Stimulated activated CD4-positive, alpha-beta T cell treated with anti-CD3 and anti-CD28 coated beads, TNF-alpha, amount 100 ng/mL, for 24 hours (primary cell): ENCODE measurements around the gene WFIKKN1.

Experiments used
- DNase-seq, 3 experiments: peaks; one replicate each; pipeline ENCODE4 v3.0.0-alpha.2; 2020; ENCODE audit warnings: low read depth in 3 of 3

The WFIKKN1 gene

DNA sequence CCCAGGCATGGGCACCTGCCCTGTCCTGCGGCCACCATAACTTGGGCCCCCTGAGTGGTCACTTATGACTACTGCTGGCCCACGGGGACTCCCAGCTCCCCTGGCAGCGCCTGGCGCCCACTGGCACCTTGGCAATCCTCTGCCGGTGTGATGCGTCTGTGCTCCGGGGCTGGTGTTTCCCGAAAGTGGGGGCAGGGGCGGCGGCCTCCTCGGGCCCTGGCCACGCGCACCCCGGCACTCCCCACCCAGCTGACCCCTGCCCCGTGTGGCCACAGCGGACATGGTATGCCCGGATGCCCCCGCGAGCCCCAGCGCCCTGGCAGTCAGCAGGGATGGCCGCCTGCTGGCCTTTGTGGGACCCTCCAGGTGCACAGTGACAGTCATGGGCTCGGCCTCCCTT is 26.7 kb downstream of the WFIKKN1 start:
- no peak for DNase-seq

DNA sequence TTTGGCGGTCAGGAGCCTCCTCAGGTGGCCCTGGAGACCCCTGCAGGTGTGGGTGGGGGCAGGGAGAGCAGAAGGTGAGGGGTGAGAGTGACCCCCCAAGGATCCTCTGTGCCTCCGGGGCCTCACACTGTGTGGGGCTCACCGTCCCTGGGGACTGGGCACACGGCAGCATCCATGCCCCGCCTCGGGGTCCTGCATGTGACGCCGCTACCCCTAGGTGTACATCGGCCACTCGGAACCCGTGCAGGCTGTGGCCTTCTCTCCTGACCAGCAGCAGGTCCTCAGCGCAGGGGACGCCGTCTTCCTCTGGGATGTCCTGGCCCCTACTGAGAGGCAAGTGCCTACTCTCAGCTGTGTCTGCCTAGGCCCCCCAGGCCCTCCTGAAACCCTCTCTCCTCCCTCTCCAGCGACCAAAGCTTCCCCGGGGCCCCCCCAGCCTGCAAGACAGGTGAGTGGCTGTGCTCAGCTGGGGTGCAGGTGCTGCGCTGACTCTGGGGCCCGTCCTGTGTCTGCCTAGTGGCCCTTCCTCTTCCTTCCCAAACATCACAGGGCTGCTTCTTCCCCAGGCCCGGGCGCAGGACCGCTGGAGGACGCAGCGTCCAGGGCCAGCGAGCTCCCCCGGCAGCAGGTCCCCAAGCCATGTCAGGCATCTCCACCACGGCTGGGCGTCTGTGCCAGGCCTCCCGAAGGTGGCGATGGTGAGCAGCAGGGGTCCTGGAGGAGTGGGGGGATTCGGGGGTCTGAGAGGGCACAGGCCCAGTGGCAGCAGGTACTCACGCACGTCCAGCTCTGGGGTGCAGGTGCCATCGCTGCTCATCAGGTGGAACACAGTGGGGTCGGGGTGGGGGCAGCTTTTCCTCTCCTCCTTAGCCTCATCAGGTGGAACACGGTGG is 28.1 kb downstream of the WFIKKN1 start:
- no peak for DNase-seq

DNA sequence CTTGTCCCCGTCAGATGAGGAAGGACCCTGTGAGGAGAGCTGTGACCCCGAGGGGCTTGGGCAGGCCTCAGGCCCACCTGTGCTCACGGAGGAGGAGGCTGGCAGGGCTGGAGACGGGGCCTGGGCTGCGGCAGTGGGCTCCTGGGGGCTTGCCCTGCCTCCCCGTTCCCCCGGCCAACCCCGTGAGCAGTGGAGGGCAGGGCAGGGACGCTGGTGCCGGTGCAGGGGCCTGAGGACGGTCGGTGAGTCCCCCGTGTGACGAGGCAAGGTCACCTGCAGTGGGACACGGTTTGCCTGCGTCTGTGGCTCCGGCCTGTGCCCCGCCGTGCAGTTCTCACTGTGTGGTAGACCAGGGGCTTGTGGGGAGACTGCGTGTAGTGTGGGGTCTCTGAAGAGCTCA is 28.8 kb downstream of the WFIKKN1 start:
- DNase-seq, result no peak

- DNase-seq, result no peak
Observed at GRCh38 chr16:660132-660458, 29.3 kb downstream of the WFIKKN1 start.

DNA sequence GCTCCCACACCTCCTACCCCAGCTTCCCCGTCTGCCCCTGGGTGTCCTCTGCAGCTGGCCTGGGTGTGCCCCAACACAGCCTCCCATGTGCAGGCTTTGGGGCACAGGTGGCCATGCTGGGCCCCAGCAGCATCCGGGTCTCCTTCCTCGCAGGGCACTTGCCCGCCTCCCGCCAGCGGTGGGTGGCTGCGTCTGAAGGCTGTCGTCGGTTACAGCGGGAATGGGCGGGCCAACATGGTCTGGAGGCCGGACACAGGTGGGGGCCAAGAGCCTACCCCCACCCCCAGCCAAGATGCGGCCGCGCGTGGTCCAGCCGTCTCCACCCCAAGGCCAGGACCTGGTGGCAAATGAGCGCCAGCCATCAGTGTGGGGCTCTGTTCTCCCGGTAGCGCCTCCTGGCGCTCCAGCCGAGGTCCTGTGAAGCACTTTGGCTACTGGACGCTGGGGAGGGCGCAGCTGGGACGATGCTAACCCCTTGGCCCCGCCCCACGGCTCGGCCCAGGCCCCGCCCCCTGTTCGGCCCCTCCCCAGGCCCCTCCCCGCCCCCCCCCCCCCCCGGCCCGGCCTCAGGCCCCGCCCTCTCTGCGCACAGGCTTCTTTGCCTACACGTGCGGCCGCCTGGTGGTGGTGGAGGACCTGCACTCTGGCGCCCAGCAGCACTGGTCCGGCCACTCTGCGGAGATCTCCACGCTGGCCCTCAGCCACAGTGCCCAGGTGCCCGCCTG is 29.8 kb downstream of the WFIKKN1 start:
- DNase-seq, result peak in 2 of 3 experiments; percentile 38 to 66

DNA sequence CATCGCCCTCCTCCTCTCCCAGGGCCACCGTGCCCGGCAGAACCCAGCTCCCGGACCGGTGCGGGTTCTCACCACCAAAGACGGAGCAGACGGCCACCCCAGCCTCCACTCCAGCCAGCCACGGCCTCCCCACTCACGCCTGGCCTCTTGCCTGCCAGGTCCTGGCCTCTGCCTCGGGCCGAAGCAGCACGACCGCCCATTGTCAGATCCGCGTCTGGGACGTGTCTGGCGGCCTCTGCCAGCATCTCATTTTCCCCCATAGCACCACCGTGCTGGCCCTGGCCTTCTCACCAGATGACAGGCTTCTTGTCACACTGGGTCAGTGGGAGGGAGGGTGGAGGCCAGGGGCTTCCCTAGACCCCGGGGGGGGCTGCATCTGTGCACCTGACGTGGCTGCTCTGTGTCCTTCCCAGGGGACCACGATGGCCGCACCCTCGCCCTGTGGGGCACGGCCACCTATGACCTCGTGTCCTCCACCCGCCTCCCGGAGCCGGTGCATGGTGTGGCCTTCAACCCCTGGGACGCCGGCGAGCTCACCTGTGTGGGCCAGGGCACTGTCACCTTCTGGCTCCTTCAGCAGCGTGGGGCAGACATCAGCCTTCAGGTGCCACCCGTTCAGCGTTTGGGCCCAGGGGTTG is 30.5 kb downstream of the WFIKKN1 start:
- no peak for DNase-seq

DNA sequence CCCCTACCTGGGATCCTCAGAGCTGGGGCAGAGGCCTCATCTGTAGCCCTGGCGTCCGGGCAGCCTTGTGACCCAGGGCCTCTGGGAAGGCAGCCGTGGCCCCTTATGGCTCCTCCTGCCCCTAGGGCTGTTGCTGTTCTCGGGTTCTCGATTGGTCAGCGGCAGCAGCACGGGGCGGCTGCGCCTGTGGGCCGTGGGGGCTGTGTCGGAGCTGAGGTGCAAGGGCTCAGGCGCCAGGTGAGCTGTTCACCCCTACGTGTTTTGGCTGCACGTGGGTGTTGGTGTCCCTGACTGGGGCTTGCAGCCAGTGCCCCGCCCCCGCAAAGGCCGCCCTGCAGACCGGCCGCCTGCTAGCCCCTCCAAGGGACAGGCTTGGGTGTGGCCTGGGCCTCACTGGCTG is 31.3 kb downstream of the WFIKKN1 start:
- no peak for DNase-seq

- no peak for DNase-seq
Observed at GRCh38 chr16:662597-662996, 31.8 kb downstream of the WFIKKN1 start.

DNA sequence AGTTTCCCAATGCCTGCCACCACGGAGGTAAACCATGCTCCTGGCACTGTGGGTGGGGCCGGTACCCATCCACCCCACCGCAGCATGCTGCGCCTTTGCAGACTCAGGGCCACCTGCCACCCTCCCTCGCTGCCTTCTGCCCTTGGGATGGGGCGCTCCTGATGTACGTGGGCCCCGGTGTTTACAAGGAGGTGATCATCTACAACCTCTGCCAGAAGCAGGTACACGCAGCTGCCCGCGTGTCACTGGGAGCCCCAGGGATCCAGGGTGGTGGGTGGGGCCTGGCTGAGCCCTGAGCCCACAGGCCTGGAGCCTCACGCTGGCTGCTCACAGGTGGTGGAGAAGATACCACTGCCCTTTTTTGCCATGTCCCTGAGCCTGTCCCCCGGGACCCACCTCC is 35.8 kb downstream of the WFIKKN1 start:
- no peak for DNase-seq

DNA sequence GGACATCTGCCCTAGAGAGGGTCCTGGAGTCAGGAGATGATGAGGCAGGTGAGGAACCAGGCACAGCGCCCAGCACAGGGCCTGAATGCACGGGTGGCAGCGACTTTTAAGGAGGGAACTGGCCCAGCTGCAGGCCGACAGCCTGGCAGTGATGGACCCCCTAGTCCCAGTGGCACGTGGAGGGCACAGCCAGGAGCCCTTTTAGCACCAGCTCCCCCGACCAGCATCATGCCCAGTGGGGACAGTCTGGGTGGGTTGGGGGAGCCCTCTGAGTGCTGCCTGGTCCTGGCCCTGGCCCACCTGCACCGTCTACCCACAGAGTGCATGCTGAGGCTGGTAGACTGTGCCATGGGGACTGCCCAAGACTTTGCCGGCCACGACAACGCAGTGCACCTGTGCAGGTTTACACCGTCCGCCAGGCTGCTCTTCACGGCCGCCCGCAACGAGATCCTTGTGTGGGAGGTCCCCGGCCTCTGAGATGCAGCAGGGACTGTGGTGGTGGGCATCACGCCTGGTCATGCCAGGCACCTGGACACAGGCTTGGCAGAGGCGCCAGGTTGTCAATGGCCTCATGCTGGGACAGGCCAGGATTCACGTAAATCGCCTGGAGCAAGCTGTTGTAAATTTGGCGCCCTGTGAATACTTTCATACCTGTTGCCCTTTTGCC is 36.5 kb downstream of the WFIKKN1 start:
- DNase-seq, result no peak

DNA sequence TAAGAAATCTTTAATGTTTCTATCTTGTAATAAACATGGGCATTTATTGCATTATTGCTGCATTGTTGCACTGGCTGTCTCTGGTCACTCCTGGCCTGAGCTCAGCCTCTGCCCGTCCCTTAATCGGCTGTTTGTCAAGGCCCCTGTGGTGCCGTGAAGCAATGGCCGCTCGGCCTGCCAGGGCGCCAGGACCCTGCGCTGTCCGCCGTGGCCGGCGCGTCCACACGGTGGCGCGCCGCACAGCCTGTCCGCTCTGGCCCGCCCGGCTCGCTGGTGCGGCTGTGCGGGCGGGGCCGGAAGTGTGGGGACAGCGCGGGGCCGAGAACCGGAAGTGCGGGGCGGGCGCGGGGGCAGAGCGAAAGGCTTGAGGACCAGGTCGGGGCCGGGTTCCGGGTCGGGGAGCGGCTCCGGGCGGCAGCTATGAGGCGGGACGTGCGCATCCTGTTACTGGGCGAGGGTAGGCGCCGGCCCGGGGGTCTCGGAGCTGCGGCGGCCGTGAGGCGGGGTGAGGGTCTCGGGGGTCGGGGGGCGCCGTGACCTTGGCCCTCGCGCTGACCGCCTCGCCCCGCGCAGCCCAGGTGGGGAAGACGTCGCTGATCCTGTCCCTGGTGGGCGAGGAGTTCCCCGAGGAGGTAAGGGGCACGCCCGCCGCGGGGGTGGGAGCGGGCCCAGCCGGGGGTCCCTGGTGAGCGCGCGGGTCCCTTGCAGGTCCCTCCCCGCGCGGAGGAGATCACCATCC is 37.2 kb downstream of the WFIKKN1 start, which contains the start of gene RHOT2:
Gene RHOT2, plus strand, starts transcription at position 353 of the 739 bp plus-strand sequence. Its CDS starts 68 bp downstream, at position 421.
- peak; percentile 85 to 95 (median 87) for DNase-seq

DNA sequence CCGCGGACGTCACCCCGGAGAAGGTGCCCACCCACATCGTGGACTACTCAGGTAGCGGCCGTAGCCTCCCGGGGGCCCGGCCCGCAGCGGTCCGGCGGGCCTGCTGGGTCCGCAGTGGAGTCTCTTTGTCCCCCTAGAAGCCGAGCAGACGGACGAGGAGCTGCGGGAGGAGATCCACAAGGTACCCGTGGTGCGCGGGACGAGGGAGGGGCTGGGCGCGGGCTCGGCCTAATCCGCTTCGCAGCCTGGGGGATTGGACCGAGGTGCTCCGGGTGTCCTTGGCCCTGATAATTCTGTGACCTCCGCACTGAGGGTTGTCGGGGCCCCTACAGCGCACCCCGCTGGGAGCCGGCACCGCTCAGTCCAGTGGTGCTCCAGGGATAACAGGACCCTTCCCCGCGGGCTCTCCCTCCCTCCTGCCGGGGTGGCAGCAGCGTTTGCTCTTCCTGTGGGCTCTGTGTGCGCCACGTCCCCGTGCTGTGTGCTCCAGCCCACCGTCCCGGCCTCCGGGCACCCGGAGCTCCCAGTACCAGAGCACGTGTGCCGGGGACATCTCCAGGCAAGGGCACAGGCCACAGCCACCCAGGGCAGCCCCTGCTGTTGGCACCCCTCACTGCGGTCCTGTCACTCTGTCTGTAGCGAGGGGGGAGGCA is 37.9 kb downstream of the WFIKKN1 start:
- no peak for DNase-seq

DNA sequence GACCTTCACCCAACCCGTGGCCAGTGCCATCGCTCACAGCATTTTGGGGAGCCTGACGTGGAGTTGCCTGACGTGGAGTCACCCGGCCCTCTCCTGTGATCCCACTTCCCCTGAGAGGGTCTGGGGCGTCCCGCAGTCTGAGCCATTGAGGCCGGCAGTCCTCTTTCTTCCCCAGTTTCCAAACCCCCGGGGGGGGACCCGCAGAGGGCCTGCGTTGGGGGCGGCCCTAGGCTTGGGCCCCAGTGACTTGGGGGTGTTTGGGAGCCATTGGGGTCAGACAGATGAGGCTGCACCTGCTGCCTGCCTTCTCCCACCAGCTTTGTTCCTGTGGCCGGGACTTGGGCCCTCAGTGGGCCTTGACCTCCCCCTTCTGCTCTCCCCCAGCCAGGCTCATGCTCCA is 38.9 kb downstream of the WFIKKN1 start:
- DNase-seq, result no peak

- DNase-seq, result no peak
Observed at GRCh38 chr16:670485-671352, 39.9 kb downstream of the WFIKKN1 start.

GRCh38 chr16:671353-672131 is 40.8 kb downstream of the WFIKKN1 start:
- no peak for DNase-seq

DNA sequence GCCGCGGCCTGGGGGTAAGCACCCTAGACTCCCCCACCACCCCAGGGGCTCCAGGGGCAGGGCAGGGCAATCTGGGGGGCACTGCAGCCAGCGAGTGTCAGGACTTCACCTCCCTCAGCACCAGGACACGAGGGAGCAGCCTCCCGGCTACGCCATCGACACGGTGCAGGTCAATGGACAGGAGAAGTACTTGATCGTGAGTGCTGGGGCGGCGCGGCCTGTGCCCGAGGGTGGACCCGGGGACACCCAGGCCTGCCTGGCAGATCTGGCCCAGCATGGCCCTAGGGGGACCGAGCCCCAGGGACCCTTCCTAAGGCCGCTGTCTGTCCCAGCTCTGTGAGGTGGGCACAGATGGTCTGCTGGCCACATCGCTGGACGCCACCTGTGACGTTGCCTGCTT is 41.6 kb downstream of the WFIKKN1 start:
- DNase-seq, result no peak

- no peak for DNase-seq
Observed at GRCh38 chr16:672851-673250, 42.1 kb downstream of the WFIKKN1 start.

GRCh38 chr16:673399-673991 is 42.7 kb downstream of the WFIKKN1 start:
- DNase-seq, result no peak
